DMS79 treated with DMSO at 0.1 percent for 48 hours (cell line): Measurements from ENCODE around the gene PDLIM4.

Experiments used
- DNase-seq: peaks from one replicate; lab custom pipeline; 2025; lab: John Stamatoyannopoulos, UW

Gene PDLIM4

GRCh38 chr5:132253452-132254320 lies 3.8 kb upstream of the PDLIM4 start:
- no peak for DNase-seq

GRCh38 chr5:132254321-132254977 lies 3.0 kb upstream of the PDLIM4 start:
- DNase-seq: no peak

- DNase-seq: no peak
Measured at GRCh38 chr5:132256086-132256782, 1.3 kb upstream of the PDLIM4 start.

GRCh38 chr5:132256783-132257130 lies 739 bp upstream of the PDLIM4 start:
- no peak for DNase-seq

- DNase-seq: no peak
Measured at GRCh38 chr5:132258102-132259068, 889 bp downstream of the PDLIM4 start.

GRCh38 chr5:132259069-132259851 lies 1.8 kb downstream of the PDLIM4 start:
- DNase-seq: no peak

GRCh38 chr5:132260051-132260450 lies 2.6 kb downstream of the PDLIM4 start:
- DNase-seq: no peak

GRCh38 chr5:132260714-132261551 lies 3.4 kb downstream of the PDLIM4 start:
- DNase-seq: no peak

GRCh38 chr5:132261881-132262845 lies 4.7 kb downstream of the PDLIM4 start:
- no peak for DNase-seq

- DNase-seq: no peak
Measured at GRCh38 chr5:132262882-132263547, 5.5 kb downstream of the PDLIM4 start.

GRCh38 chr5:132263548-132264261 lies 6.2 kb downstream of the PDLIM4 start:
- DNase-seq: no peak

GRCh38 chr5:132264546-132265335 lies 7.2 kb downstream of the PDLIM4 start:
- DNase-seq: no peak

GRCh38 chr5:132265336-132266030 lies 8.0 kb downstream of the PDLIM4 start:
- no peak for DNase-seq

GRCh38 chr5:132266031-132266835 lies 8.7 kb downstream of the PDLIM4 start:
- no peak for DNase-seq

- DNase-seq: no peak
Measured at GRCh38 chr5:132266836-132267160, 9.3 kb downstream of the PDLIM4 start.
